Neural cell (in vitro differentiated cells): ENCODE data around the gene DGKB.

Experiments used
- CTCF ChIP-seq: fragments of 450-650 bp; IDR thresholded peaks from 2 replicates; pipeline ENCODE4 v1.5.1; 2014; ENCODE audit warnings: antibody characterized with exemption, mild to moderate bottlenecking, moderate library complexity; ENCODE audit not compliant: poor library complexity, severe bottlenecking
- EP300 ChIP-seq: fragments of 450-650 bp; conservative IDR thresholded peaks from 2 replicates; pipeline ENCODE4 v1.6.1; 2014; ENCODE audit warnings: antibody characterized with exemption, mild to moderate bottlenecking, moderate library complexity; ENCODE audit not compliant: poor library complexity, severe bottlenecking
- MXI1 ChIP-seq: fragments of 450-650 bp; conservative IDR thresholded peaks from 2 replicates; pipeline ENCODE4 v1.6.1; 2014; ENCODE audit warnings: antibody characterized with exemption, mild to moderate bottlenecking; ENCODE audit not compliant: poor library complexity, severe bottlenecking
- POLR2AphosphoS5 ChIP-seq: IDR thresholded peaks from 2 replicates; pipeline ENCODE4 v1.6.1; 2012
- RAD21 ChIP-seq: fragments of 450-650 bp; conservative IDR thresholded peaks from 2 replicates; pipeline ENCODE4 v1.6.1; 2014; ENCODE audit warnings: antibody characterized with exemption, mild to moderate bottlenecking, moderate library complexity
- TAF1 ChIP-seq: IDR thresholded peaks from 2 replicates; pipeline ENCODE4 v1.6.1; 2012; ENCODE audit warnings: low read depth

GRCh38 chr7:14924398-14924797 is 21.8 kb upstream of the DGKB start:
- TF ChIP-seq CTCF (no peak), MXI1 (no peak), POLR2AphosphoS5 (no peak), EP300 (no peak), TAF1 (no peak), RAD21 (no peak)
